Measurements from ENCODE around the gene PAQR8.

DNA sequence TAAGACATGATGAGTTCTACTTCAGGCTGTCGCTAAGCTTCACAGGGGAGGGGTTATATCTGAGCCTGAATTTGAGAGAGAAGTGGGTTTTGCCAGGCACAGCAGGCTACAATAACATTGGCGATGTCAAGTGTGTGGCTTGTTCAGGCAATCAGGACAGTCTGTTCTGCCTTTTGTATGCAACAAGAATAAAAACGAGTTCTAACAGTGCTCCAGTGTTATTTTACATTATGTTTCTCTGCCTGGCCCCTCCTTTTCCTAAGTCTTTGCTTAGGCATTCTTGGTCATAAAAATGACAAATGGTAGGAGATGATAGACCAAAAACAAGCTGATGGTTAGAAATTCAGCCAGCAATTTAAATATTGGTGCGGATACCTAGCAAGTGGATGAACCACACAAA lies 26.8 kb downstream of the PAQR8 start:
- TF ChIP-seq, protein P1, sequence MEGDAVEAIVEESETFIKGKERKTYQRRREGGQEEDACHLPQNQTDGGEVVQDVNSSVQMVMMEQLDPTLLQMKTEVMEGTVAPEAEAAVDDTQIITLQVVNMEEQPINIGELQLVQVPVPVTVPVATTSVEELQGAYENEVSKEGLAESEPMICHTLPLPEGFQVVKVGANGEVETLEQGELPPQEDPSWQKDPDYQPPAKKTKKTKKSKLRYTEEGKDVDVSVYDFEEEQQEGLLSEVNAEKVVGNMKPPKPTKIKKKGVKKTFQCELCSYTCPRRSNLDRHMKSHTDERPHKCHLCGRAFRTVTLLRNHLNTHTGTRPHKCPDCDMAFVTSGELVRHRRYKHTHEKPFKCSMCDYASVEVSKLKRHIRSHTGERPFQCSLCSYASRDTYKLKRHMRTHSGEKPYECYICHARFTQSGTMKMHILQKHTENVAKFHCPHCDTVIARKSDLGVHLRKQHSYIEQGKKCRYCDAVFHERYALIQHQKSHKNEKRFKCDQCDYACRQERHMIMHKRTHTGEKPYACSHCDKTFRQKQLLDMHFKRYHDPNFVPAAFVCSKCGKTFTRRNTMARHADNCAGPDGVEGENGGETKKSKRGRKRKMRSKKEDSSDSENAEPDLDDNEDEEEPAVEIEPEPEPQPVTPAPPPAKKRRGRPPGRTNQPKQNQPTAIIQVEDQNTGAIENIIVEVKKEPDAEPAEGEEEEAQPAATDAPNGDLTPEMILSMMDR (IDR thresholded peaks at IDR 0.05; ENCODE audit: low read depth, low read length, missing input control) = no peak
- TF ChIP-seq, protein P2, sequence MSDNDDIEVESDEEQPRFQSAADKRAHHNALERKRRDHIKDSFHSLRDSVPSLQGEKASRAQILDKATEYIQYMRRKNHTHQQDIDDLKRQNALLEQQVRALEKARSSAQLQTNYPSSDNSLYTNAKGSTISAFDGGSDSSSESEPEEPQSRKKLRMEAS (IDR thresholded peaks at IDR 0.05) = no peak
- TF ChIP-seq, protein P3, sequence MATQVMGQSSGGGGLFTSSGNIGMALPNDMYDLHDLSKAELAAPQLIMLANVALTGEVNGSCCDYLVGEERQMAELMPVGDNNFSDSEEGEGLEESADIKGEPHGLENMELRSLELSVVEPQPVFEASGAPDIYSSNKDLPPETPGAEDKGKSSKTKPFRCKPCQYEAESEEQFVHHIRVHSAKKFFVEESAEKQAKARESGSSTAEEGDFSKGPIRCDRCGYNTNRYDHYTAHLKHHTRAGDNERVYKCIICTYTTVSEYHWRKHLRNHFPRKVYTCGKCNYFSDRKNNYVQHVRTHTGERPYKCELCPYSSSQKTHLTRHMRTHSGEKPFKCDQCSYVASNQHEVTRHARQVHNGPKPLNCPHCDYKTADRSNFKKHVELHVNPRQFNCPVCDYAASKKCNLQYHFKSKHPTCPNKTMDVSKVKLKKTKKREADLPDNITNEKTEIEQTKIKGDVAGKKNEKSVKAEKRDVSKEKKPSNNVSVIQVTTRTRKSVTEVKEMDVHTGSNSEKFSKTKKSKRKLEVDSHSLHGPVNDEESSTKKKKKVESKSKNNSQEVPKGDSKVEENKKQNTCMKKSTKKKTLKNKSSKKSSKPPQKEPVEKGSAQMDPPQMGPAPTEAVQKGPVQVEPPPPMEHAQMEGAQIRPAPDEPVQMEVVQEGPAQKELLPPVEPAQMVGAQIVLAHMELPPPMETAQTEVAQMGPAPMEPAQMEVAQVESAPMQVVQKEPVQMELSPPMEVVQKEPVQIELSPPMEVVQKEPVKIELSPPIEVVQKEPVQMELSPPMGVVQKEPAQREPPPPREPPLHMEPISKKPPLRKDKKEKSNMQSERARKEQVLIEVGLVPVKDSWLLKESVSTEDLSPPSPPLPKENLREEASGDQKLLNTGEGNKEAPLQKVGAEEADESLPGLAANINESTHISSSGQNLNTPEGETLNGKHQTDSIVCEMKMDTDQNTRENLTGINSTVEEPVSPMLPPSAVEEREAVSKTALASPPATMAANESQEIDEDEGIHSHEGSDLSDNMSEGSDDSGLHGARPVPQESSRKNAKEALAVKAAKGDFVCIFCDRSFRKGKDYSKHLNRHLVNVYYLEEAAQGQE (IDR thresholded peaks at IDR 0.05) = no peak
- TF ChIP-seq TAF1 (conservative IDR thresholded peaks at IDR 0.05) (no peak), GABPA (IDR thresholded peaks at IDR 0.05 in 1 of 2, conservative IDR thresholded peaks at IDR 0.05 in 1 of 2) (no peak), HNF4A (conservative IDR thresholded peaks at IDR 0.05) (no peak), EGR1 (IDR thresholded peaks at IDR 0.05; ENCODE audit: low read depth in 2 of 2) (no peak), RAD21 (IDR thresholded peaks at IDR 0.05) (no peak), YY1 (IDR thresholded peaks at IDR 0.05) (no peak), SP1 (IDR thresholded peaks at IDR 0.05) (no peak), JUND (IDR thresholded peaks at IDR 0.05) (no peak)
- TF ChIP-seq, protein P4, sequence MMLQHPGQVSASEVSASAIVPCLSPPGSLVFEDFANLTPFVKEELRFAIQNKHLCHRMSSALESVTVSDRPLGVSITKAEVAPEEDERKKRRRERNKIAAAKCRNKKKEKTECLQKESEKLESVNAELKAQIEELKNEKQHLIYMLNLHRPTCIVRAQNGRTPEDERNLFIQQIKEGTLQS (IDR thresholded peaks at IDR 0.05) = no peak

All from liver (tissue), 3 donors.